KG1 (cell line): ENCODE data around the gene BRS3.

Experiments
- DNase-seq: peaks from one replicate; lab custom pipeline; 2025; lab: John Stamatoyannopoulos, UW

The BRS3 gene

DNA sequence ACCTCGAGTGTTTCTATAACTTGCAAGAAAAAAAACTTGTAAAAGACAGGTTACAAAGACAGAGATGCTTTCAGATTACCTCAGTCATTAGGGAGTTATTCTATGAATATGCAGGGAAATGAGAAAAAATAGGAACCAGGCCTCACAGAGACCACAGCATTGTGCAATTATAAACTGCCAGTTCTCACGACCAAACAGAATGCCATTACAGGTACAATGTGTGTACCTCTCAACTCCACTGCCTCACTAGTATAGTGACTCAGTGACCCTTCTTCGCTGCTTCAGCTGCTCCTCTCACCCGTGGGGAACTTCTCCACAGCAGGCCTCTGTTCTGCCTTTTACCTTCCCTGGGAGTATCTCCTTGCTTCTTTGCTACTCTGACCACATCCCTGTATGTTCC is 7.3 kb downstream of the BRS3 start:
- no peak for DNase-seq

DNA sequence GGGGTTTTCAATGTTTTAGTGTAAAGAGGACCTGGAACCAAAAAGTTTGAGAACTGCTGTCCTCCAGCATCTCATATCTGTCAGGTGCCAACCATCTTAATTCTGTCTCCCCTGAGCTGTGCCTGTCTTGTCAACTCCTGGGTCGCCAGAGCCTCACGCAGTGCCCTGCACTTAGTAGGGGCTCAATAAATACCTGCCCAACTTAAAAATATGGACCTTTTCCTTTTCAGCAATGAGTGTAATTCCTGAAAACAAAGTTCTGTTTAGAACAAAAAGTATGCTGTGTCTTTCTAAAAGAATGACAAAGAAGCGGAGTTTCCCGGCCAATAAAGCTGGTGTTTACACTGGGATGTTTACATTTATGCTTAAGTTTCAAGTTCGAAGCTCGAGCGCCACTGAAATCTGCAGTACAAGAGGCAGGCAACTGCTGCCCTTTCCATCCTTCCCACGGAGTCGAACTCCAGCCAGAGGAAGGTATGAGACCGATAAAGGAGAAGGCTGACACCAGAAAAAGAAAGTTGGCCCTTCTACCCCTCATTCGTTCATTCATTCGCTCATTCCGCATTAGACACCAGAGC is 8.5 kb downstream of the BRS3 start:
- no peak for DNase-seq

DNA sequence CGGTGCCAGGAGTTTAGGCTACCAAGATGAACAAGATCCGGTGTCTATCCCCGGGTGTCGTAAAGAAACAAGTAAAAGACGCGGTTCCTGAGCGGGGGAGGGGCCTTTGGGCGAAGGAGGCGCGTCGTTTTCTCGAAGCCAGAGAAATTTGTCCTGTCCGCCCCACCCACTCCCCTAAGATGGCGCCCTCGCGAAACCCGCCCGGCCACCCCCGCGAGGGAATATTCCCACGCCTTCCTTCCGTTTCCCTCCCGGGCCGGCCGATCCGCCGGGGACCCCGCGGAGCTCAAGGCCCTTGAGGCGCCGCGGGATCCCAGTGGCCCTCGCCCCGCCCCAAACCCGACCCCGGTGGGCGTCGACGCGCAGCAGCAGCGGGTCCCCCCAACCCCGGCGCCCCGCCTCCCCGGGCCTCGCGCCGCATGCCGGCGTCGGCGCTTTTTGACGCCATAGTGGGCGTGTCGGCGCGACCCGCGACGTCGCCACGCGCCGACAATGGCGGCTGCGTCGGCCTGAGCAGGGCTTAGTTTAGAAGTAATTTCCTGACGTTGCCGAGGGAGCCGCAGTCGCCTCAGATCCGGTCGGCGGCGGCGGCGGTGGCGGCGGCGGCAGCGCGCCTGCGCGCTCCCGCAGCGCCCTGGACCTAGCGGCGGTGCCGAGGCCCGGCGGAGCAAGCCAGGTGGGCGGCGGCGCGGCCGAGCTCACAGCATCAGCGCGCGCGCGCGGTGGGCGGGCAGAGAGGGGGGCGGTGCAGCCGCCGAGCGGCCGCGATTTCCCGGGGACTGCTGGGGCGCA is 9.2 kb downstream of the BRS3 start:
- DNase-seq = peak; percentile 67

DNA sequence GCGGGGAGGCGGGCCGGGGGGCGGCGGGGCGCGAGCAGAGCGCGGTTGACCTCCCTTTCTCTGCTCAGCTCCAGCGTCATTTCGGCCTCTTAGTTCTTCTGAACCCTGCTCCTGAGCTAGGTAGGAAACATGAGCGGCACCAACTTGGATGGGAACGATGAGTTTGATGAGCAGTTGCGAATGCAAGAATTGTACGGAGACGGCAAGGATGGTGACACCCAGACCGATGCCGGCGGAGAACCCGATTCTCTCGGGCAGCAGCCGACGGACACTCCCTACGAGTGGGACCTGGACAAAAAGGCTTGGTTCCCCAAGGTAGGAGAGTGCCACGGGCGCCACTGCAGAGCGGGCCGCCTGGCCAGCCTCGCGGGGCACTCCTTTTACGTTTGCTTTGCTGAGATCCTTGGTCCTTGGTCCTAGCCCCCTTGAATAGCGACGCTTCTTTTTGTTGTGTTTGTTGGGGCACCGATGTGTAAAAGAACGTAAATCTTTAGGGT is 9.9 kb downstream of the BRS3 start, which contains the start of gene HTATSF1:
HTATSF1 (plus strand) TSS at position 37 of the 497 bp plus-strand sequence; CDS start at position 130, 93 bp downstream.
- no peak for DNase-seq

DNA sequence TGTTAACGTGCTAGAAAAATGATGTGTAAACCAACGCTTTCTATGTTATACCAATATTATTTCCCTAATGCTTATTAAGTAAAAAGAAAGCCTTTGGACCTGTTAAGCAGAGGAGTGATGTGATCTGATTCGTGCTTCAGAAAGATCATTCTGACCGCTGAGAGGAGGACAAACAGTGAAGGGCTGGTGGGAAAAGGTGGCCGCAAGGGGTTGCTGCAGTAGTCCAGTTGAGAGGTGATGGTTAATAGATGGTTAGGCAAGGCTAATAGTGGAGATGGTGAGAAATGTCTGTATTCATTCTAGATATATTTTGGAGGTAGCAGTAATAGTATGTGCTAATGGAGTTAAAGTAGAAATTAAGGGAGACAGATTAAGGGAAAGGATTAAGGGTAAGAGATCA is 31.3 kb downstream of the BRS3 start:
- DNase-seq = no peak

DNA sequence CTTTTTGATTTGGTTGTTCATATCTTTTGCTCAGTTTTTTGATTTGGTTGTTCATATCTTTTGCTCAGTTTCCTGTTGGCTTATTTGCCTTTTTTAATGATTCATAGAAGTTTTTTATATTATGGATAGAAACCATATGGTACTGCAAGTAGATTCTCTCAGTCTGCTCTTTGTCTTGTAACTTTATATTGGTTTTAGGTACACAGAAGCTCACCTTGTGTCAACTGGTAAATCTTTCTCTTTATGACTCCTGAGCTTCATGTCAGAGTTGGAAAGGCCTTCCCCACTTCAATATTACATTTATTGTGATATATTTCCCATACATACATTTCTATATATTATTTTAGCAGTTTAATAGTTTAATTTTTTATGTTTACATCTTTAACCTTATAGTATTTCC is 36.0 kb downstream of the BRS3 start:
- DNase-seq = no peak

DNA sequence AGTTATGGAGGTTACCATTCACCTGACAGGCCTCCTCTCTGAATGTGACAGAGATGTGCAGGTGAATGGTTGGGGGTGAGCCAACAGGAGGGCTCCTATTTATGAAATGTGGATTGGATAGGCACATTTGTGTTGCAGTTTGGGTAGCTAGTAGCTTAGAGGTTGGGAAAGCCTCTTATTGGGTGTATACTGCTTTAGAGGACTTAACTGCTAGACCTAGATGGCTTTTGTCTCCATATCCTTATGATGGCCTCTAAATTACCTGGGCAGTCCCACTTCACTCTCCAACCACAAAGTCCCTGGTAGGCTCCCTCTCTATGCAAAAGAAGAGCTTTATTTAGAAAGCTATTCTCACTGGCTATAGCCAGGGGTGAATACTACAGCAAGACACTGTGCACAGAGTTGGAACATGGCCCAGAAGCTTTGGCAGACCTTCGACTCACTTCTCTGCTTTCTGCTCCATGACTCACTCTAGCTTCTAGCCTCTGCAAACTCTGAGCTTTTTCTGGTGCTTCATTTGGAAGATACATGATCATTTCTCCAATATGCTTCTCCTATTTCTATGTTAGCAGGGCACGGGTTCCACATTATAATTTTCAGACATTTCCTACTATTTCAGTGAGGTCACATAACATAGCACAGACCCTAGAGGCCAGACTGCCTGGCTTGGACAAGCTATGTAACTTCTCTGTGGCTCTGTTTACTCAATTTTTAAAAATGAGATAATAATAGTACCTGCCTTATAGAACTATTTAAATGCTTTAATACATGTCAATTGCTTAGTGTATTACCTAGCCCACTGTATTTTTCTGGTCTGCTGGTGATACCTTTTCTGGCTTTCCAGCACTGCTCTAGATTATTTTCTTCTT is 38.2 kb downstream of the BRS3 start:
- no peak for DNase-seq

DNA sequence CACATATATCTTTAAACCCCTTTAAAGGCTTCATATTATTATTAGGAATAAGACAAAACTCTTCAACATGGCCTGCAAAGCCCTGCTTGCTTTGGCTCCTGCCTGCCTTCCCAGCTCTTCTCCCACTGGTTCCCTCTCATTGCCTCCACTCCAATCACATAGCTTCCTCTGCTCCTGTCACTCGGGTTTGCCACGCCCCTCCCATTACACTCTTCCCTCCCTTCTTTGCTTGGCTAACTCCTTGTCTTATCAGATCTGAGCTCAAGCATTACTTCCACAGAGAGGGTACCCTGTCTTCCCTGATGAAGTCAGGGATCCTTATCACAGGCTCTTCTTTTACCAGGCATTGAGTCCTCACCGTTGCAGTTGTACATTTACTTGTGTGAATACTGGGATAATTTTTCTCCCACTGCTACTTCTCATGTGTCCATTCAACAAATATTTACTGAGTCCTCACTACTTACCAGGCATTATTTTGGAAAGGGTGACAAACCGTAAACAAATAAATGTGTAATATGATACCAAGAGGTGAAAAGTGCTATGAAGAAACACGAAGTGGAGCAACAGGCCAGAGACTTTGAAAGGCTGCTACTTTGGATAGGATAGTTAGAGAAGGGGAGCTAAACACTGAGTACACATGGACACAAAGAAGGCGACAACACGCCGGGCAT is 41.0 kb downstream of the BRS3 start:
- DNase-seq = no peak

DNA sequence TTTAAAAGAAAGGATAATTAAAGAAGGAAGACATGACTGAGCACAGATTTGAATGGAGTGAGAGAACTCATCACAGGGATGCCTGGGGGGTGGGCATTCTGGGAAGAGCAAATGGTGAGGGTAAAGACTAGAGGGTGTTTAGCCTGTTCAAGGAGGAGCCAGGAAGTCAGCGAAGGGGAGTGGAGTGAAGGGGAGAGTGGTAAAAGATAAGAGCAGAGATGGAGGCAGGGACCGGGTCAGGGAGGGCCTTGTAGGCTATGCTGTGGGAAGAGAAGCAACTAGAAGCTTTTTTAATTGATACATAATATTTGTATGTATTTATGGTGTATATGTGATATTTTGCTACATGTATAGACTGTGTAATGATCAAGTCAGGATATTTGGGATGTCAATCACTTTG is 42.0 kb downstream of the BRS3 start:
- DNase-seq = no peak

DNA sequence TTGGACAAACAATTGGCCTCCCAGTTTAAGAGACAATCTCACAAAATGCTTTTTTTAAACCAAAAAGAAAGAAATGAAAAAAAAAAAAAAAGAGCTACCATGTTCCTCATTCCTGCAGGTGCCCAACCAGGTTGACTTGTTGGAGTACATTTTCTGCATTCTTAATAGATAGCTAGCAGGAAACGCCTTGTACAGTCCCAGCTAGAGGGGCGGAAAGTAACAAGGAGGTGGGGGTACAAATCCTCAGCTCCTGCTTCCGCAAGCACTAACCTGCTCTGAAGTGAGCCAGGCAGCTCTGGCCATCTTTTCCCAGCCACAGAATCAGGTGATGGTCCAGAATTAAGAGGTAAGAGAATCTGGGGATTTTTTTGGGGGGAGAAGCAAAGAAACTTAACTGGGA is 44.2 kb downstream of the BRS3 start, which contains the start of gene VGLL1:
VGLL1 (plus strand) TSS at position 265 of the 400 bp plus-strand sequence. CDS start 3,806 bp downstream, outside the sequence.
- DNase-seq = no peak

DNA sequence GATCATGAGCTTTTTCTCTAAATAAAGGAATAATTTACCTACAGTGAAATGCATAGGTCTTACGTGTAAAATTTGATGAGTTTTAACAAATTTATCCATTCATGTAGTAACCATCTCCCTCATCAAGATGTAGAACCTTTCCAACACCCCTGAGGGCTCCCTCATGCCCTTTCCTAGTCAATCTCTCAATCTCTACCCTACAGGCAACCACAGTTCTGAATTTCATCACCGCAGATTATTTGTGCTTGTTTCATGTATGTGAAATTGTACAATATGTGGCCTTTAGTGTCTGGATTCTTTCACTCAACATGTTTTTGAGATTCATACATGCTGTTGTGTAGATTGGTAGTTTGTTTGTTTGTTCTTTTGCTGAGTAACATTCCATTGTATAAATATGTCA is 46.4 kb downstream of the BRS3 start:
- no peak for DNase-seq

DNA sequence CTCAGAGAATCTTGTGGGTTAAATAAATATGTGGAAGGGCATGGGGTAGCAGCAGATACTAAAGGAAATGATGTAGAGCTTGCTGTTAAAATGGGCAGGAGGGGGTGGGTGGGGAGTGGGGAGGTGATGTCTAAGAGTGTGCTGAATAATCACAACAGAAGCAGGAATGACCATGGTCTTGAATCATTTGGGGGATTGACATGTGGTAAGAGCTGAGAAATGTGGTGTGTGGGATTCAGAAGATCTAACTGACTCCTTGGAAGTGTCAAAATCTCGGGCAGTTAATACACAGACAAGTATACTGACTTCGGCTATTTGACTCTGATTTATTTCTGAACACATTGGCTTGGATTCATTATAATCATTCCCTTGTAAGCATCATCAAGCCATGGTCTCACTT is 51.1 kb downstream of the BRS3 start:
- DNase-seq = no peak

DNA sequence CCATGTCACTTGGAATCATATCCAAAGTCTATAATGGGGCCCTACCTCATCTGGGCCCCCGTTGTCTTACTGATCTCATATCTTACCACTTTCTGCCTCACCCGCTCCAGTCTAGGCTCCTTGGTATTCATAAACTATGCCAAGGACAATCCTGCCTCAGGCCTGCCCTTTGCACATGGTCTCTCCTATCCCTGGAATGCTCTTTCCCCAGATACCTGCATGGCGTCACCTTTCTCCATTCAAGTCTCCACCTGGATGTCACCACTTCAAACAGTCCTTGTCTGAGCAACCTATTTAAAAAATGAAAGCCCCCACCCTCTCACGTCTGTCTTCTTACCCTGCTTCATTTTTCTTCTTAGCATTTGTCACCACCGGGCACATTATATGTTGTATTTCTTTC is 52.5 kb downstream of the BRS3 start:
- no peak for DNase-seq

DNA sequence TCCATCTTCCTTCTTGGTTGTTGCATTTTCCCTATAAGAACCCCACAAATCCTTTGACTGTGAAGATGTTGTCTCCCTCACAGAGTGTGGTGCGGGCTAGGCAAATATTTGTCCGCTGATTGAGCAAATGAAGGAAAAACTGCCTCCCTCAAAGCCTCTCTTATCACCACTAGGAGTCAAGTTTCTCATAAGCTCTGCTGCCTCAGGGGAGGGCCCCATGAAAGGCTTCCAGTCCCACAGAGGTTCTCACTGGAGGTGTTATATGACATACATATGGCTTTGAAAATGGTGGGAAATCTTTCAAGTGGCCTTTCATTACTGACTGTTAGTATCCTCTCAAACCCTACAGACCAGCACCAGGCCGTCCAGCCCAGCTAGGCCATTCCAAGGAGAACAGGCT is 53.5 kb downstream of the BRS3 start:
- DNase-seq = no peak

DNA sequence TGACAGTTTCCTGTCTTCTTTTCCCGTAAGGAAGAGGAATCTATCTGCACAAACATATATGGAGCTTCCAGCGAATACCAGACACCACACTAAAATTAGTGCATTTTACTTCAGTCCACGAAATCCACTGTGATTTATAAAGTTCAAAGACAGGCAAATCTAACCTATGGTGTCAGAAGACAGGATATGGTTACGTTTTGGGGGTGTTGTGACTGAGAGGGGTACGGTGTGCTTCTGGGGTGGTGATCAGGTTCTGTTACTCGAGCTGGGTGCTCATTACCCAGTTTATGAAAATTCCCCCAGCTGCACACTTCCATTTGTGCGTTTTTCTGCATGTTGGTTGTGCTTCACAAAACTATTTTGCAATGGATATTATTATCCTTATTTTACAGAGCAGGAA is 54.5 kb downstream of the BRS3 start:
- DNase-seq = no peak
